HCT116 (cell line): ENCODE measurements around the gene GABRR3.

Experiments used
- CBX3 ChIP-seq: IDR thresholded peaks from 2 replicates; pipeline ENCODE4 v1.6.1; 2012; ENCODE audit warnings: low read depth
- CEBPB ChIP-seq: IDR thresholded peaks from 2 replicates; pipeline ENCODE4 v1.6.1; 2012; ENCODE audit warnings: low read depth
- CTCF ChIP-seq, 3 experiments: fragments of 200-600 bp in 1 of 3; sonication (generic) in 1 of 3; IDR thresholded peaks in 2 of 3; conservative IDR thresholded peaks in 1 of 3; 2 replicates each; pipeline ENCODE4 v1.5.1; 2012 to 2017; ENCODE audit warnings: low read depth in 2 of 3, low read length in 2 of 3, antibody characterized with exemption in 1 of 3, borderline replicate concordance in 1 of 3, control low read depth in 1 of 3, mild to moderate bottlenecking in 1 of 3, mixed read lengths in 1 of 3, mixed run types in 1 of 3, moderate library complexity in 1 of 3; ENCODE audit not compliant: insufficient read depth in 1 of 3
- EZH2 ChIP-seq: fragments of 200-600 bp; sonication (generic); IDR thresholded peaks from 2 replicates; pipeline ENCODE4 v1.6.1; 2017; ENCODE audit warnings: antibody characterized with exemption, mixed run types
- JUND ChIP-seq: IDR thresholded peaks from 2 replicates; pipeline ENCODE4 v1.6.1; 2012
- MAX ChIP-seq: IDR thresholded peaks from 2 replicates; pipeline ENCODE4 v1.6.1; 2012
- POLR2A ChIP-seq: IDR thresholded peaks from 2 replicates; pipeline ENCODE4 v1.7.0; 2011; ENCODE audit warnings: borderline replicate concordance; ENCODE audit not compliant: insufficient read depth, insufficient read length; ENCODE audit errors: extremely low read depth
- POLR2AphosphoS5 ChIP-seq: IDR thresholded peaks from 2 replicates; pipeline ENCODE4 v1.6.1; 2011; ENCODE audit warnings: mild to moderate bottlenecking, low read depth, low read length, moderate library complexity
- SP1 ChIP-seq: IDR thresholded peaks from 2 replicates; pipeline ENCODE4 v1.6.1; 2012; ENCODE audit warnings: low read depth
- SRF ChIP-seq: IDR thresholded peaks from 2 replicates; pipeline ENCODE4 v1.6.1; 2012; ENCODE audit warnings: low read depth
- TCF7L2 ChIP-seq: IDR thresholded peaks from 2 replicates; pipeline ENCODE4 v1.7.0; 2011; ENCODE audit warnings: borderline replicate concordance, inconsistent platforms; ENCODE audit not compliant: insufficient read depth, insufficient read length; ENCODE audit errors: extremely low read depth
- TF ChIP-seq, protein P1 (sequence below): IDR thresholded peaks from 2 replicates; pipeline ENCODE4 v1.6.1; 2012; ENCODE audit warnings: low read depth
- TF ChIP-seq, protein P2 (sequence below): IDR thresholded peaks from 2 replicates; pipeline ENCODE4 v1.6.1; 2012

- TF ChIP-seq CTCF (IDR thresholded peaks at IDR 0.05 in 2 of 3, conservative IDR thresholded peaks at IDR 0.05 in 1 of 3; ENCODE audit: borderline replicate concordance in 1 of 3, insufficient read depth in 1 of 3, low read depth in 2 of 3, low read length in 2 of 3) (no peak), JUND (no peak), EZH2 (no peak), POLR2A (no peak), MAX (no peak), CBX3 (no peak), SRF (no peak), TCF7L2 (no peak), POLR2AphosphoS5 (no peak), CEBPB (no peak), SP1 (no peak)
- TF ChIP-seq, protein P1, sequence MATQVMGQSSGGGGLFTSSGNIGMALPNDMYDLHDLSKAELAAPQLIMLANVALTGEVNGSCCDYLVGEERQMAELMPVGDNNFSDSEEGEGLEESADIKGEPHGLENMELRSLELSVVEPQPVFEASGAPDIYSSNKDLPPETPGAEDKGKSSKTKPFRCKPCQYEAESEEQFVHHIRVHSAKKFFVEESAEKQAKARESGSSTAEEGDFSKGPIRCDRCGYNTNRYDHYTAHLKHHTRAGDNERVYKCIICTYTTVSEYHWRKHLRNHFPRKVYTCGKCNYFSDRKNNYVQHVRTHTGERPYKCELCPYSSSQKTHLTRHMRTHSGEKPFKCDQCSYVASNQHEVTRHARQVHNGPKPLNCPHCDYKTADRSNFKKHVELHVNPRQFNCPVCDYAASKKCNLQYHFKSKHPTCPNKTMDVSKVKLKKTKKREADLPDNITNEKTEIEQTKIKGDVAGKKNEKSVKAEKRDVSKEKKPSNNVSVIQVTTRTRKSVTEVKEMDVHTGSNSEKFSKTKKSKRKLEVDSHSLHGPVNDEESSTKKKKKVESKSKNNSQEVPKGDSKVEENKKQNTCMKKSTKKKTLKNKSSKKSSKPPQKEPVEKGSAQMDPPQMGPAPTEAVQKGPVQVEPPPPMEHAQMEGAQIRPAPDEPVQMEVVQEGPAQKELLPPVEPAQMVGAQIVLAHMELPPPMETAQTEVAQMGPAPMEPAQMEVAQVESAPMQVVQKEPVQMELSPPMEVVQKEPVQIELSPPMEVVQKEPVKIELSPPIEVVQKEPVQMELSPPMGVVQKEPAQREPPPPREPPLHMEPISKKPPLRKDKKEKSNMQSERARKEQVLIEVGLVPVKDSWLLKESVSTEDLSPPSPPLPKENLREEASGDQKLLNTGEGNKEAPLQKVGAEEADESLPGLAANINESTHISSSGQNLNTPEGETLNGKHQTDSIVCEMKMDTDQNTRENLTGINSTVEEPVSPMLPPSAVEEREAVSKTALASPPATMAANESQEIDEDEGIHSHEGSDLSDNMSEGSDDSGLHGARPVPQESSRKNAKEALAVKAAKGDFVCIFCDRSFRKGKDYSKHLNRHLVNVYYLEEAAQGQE: no peak
- TF ChIP-seq, protein P2, sequence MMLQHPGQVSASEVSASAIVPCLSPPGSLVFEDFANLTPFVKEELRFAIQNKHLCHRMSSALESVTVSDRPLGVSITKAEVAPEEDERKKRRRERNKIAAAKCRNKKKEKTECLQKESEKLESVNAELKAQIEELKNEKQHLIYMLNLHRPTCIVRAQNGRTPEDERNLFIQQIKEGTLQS: no peak
Measured at GRCh38 chr3:98008855-98009254, 26.3 kb downstream of the GABRR3 start.
